GM12878 (cell line): ENCODE results near the gene ZFP42. TPM values are rescaled to one million over a fixed set of nuclear protein-coding genes. Genes with fewer than 3 reads are reported as not detected.

ENCODE experiments used
- ATAC-seq: fragments of 200-7000 bp; cut with Tn5 transposase; 3 replicates; pipeline ENCODE4 v1.9.1; 2020; ENCODE audit warnings: mild to moderate bottlenecking, moderate library complexity
- BruUV-seq: library from RNA; stranded (reverse); fragments of 400-500 nt; replicated peaks from 2 replicates; lab custom pipeline; 2021; lab: Mats Ljungman, UMichigan
- CTCF ChIA-PET: fragments of 300-600 bp; sonication (Branson Sonifier 250); formaldehyde crosslinking; extraction: SDS; loops from one replicate; lab custom pipeline; 2021; ENCODE audit warnings: inconsistent platforms; lab: Yijun Ruan, JAX
- POLR2A ChIA-PET: fragments of 350-600 bp; formaldehyde crosslinking; extraction: SDS; loops from one replicate; lab custom pipeline; 2021; ENCODE audit warnings: inconsistent platforms; lab: Charles Lee
- RAD21 ChIA-PET: fragments of 300-600 bp; sonication (Branson Sonifier 250); formaldehyde crosslinking; loops from one replicate; lab custom pipeline; 2023; ENCODE audit warnings: antibody characterized with exemption; ENCODE audit not compliant: unreplicated experiment; lab: Charles Lee
- SMC1A ChIA-PET: fragments of 300-600 bp; sonication (Branson Sonifier 250); formaldehyde crosslinking; loops from one replicate; lab custom pipeline; 2023; ENCODE audit not compliant: unreplicated experiment, uncharacterized antibody; lab: Charles Lee
- DNase-seq: peaks from one replicate; pipeline ENCODE4 v3.0.0-alpha.2; 2011; ENCODE audit warnings: low read depth, low spot score
- FAIRE-seq: peaks from 3 replicates; lab custom pipeline; 2011; peaks lifted over from hg19 to GRCh38; lab: Jason Lieb, UNC
- H2AFZ ChIP-seq: 2 replicates; pipeline ENCODE4 v1.6.0; 2011; ENCODE audit warnings: low read depth, low read length, control low read depth; ENCODE audit not compliant: control insufficient read depth
- H3K27ac ChIP-seq: 2 replicates; pipeline ENCODE4 v1.5.1; 2011; ENCODE audit warnings: control low read depth; ENCODE audit not compliant: control insufficient read depth, insufficient read depth
- H3K27me3 ChIP-seq, 2 experiments: replicated peaks in 1 of 2; 2 replicates each; pipeline versions ENCODE4 v1.6.0 to v1.6.1; 2011; ENCODE audit warnings: low read length in 1 of 2; ENCODE audit not compliant: control insufficient read depth in 2 of 2, insufficient read depth in 2 of 2
- H3K36me3 ChIP-seq, 2 experiments: 2 replicates each; pipeline ENCODE4 v1.5.1; 2011; ENCODE audit warnings: low read length in 1 of 2; ENCODE audit not compliant: control insufficient read depth in 2 of 2, insufficient read depth in 2 of 2
- H3K4me1 ChIP-seq: 2 replicates; pipeline ENCODE4 v1.6.1; 2011; ENCODE audit warnings: mild to moderate bottlenecking, low read length, moderate library complexity, mixed read lengths; ENCODE audit not compliant: control insufficient read depth, insufficient read depth
- H3K4me2 ChIP-seq: 2 replicates; pipeline ENCODE4 v1.6.0; 2011; ENCODE audit warnings: control low read depth; ENCODE audit not compliant: control insufficient read depth, insufficient read depth
- H3K4me3 ChIP-seq: fragments of 200-600 bp; sonication (generic); 2 replicates; pipeline ENCODE4 v1.5.1; 2016
- H3K79me2 ChIP-seq: 2 replicates; pipeline ENCODE4 v1.6.0; 2011; ENCODE audit warnings: low read length; ENCODE audit not compliant: control insufficient read depth, insufficient read depth
- H3K9ac ChIP-seq: 2 replicates; pipeline ENCODE4 v1.8.0; 2011; ENCODE audit warnings: low read length, control low read depth, mixed read lengths; ENCODE audit not compliant: control insufficient read depth, insufficient read depth
- H3K9me3 ChIP-seq: replicated peaks from 3 replicates; pipeline ENCODE4 v1.5.1; 2011; ENCODE audit warnings: mild to moderate bottlenecking, low read length; ENCODE audit not compliant: control insufficient read depth, insufficient read depth
- H4K20me1 ChIP-seq: 2 replicates; pipeline ENCODE4 v1.6.0; 2011; ENCODE audit not compliant: control insufficient read depth, insufficient read depth
- ATF7 ChIP-seq: fragments of 450-650 bp; IDR thresholded peaks from 2 replicates; pipeline ENCODE4 v1.6.1; 2016; ENCODE audit warnings: low read depth, mild to moderate bottlenecking
- EZH2 ChIP-seq: IDR thresholded peaks from 2 replicates; pipeline ENCODE4 v1.6.1; 2012; ENCODE audit warnings: low read depth, mild to moderate bottlenecking, control low read depth, inconsistent platforms, low read length, borderline replicate concordance; ENCODE audit not compliant: control insufficient read depth
- IKZF1 ChIP-seq: fragments of 450-650 bp; conservative IDR thresholded peaks from 2 replicates; pipeline ENCODE4 v1.6.1; 2017; ENCODE audit warnings: antibody characterized with exemption, mild to moderate bottlenecking
- MXI1 ChIP-seq: fragments of 150-350 bp; IDR thresholded peaks from 2 replicates; pipeline ENCODE4 v1.6.1; 2011; ENCODE audit warnings: low read depth, mild to moderate bottlenecking, inconsistent platforms, low read length, improper control_type of control experiment
- MYB ChIP-seq: fragments of 150-350 bp; IDR thresholded peaks from 2 replicates; pipeline ENCODE4 v1.6.1; 2014; ENCODE audit warnings: mild to moderate bottlenecking, low read depth, low read length, borderline replicate concordance
- PAX8 ChIP-seq: fragments of 450-650 bp; IDR thresholded peaks from 2 replicates; pipeline ENCODE4 v1.6.1; 2017; ENCODE audit warnings: mild to moderate bottlenecking, moderate library complexity
- PKNOX1 ChIP-seq: fragments of 450-650 bp; IDR thresholded peaks from 2 replicates; pipeline ENCODE4 v1.6.1; 2016; ENCODE audit warnings: mild to moderate bottlenecking
- SIX5 ChIP-seq: IDR thresholded peaks from 2 replicates; pipeline ENCODE4 v1.6.1; 2011; ENCODE audit warnings: mild to moderate bottlenecking, low read depth, low read length, moderate library complexity; ENCODE audit not compliant: severe bottlenecking
- WRNIP1 ChIP-seq: IDR thresholded peaks from 2 replicates; pipeline ENCODE4 v1.6.1; 2011; ENCODE audit warnings: low read depth, low read length, improper control_type of control experiment, borderline replicate concordance
- ZBED1 ChIP-seq: IDR thresholded peaks from 2 replicates; pipeline ENCODE4 v1.6.1; 2016; ENCODE audit warnings: borderline replicate concordance
- WGBS: methylation state at CpG from one replicate; pipeline ENCODE4 v1.1.6; 2016; ENCODE audit warnings: low lambda C conversion rate; ENCODE audit not compliant: insufficient replicate concordance, insufficient coverage; ENCODE audit errors: missing lambda C conversion rate; 5-methylcytosine and 5-hydroxymethylcytosine counted together
- in situ Hi-C: fragments of 300-500 bp; cut with MboI; formaldehyde crosslinking; loops from 9 replicates; pipeline ENCODE4 v1.14.3; 2018; ENCODE audit warnings: mixed read lengths
- intact Hi-C: fragments of 100-400 bp; cut with micrococcal nuclease; formaldehyde crosslinking; loops from one replicate; pipeline ENCODE4 v1.14.2; 2022; ENCODE audit not compliant: unreplicated experiment
- polyA plus RNA-seq, 11 experiments: library from polyadenylated mRNA; depleted of rRNA in 4 of 11; unstranded in 6 of 11; stranded (reverse) in 5 of 11; fragments of >200 nt; fragmentation: Nextera tagmentation in 4 of 11; fragmentation: Illumina TruSeq in 1 of 11; extraction: Ambion mirVana in 4 of 11; extraction: Trizol in 1 of 11; gene quantifications; 1 replicate in 1 of 11; 2 replicates in 10 of 11; pipeline versions ENCODE4 v1.2.1 to v1.2.3, GENCODE V29; 2011 to 2016; ENCODE audit warnings: inconsistent platforms in 2 of 11, missing spikeins in 2 of 11, low read depth in 1 of 11
- total RNA-seq, 4 experiments: library from RNA; depleted of rRNA in 3 of 4; stranded (reverse); fragments of >200 nt in 3 of 4; fragmentation: Illumina TruSeq in 1 of 4; extraction: Trizol in 1 of 4; gene quantifications; 2 replicates each; pipeline versions ENCODE4 v1.2.1 to v1.2.3, GENCODE V29; 2013 to 2021
- TF ChIP-seq, protein P1 (sequence below): fragments of 450-650 bp; IDR thresholded peaks from 2 replicates; pipeline ENCODE4 v1.6.1; 2016; ENCODE audit warnings: mild to moderate bottlenecking, moderate library complexity, borderline replicate concordance
- TF ChIP-seq, protein P2 (sequence below): fragments of 450-650 bp; IDR thresholded peaks from 2 replicates; pipeline ENCODE4 v1.6.1; 2018; ENCODE audit warnings: borderline replicate concordance, mild to moderate bottlenecking; ENCODE audit not compliant: partially characterized antibody
- TF ChIP-seq, protein P3 (sequence below): fragments of 450-650 bp; IDR thresholded peaks from 2 replicates; pipeline ENCODE4 v1.6.1; 2017; ENCODE audit warnings: mild to moderate bottlenecking, moderate library complexity

Gene ZFP42
- total and polyA plus RNA-seq, 10 of the 15 experiments (the other 5 are each of a cell fraction or from before 2014, with no cell fraction given) = 0.13 TPM; not detected in 9

- H3K27ac ChIP-seq = no peak overlapping the region
- FAIRE-seq (no peak), DNase-seq (no peak), ATAC-seq (no peak)
- H3K9ac ChIP-seq = no peak overlapping the region
- ChIA-PET CTCF (no interaction called here), RAD21 (no interaction called here), POLR2A (no interaction called here), SMC1A (no interaction called here)
- WGBS = 50% methylated on average over 12 of the region's 12 CpGs
- intact Hi-C loops = no loop called here
- no peak overlapping the region for H2AFZ ChIP-seq
- BruUV-seq = no TSS peak
- no peaks in the 10 kb centered on the region for H3K36me3 ChIP-seq
- no peak overlapping the region for H3K4me2 ChIP-seq
- no peaks in the 10 kb centered on the region for H3K79me2 ChIP-seq
- H3K27me3 ChIP-seq = no peaks in the 10 kb centered on the region
- H3K9me3 ChIP-seq = no peaks in the 10 kb centered on the region; the same call in 2 of the 3 replicates
- H3K4me3 ChIP-seq = no peak overlapping the region
- no peaks in the 10 kb centered on the region for H4K20me1 ChIP-seq
- no peaks in the 10 kb centered on the region for H3K4me1 ChIP-seq
- in situ Hi-C loops = no loop called here
- TF ChIP-seq EZH2 (no peak), PAX8 (no peak), WRNIP1 (no peak), MXI1 (no peak), IKZF1 (no peak), SIX5 (no peak), MYB (no peak), PKNOX1 (no peak), ATF7 (no peak), ZBED1 (no peak)
- TF ChIP-seq, protein P1, sequence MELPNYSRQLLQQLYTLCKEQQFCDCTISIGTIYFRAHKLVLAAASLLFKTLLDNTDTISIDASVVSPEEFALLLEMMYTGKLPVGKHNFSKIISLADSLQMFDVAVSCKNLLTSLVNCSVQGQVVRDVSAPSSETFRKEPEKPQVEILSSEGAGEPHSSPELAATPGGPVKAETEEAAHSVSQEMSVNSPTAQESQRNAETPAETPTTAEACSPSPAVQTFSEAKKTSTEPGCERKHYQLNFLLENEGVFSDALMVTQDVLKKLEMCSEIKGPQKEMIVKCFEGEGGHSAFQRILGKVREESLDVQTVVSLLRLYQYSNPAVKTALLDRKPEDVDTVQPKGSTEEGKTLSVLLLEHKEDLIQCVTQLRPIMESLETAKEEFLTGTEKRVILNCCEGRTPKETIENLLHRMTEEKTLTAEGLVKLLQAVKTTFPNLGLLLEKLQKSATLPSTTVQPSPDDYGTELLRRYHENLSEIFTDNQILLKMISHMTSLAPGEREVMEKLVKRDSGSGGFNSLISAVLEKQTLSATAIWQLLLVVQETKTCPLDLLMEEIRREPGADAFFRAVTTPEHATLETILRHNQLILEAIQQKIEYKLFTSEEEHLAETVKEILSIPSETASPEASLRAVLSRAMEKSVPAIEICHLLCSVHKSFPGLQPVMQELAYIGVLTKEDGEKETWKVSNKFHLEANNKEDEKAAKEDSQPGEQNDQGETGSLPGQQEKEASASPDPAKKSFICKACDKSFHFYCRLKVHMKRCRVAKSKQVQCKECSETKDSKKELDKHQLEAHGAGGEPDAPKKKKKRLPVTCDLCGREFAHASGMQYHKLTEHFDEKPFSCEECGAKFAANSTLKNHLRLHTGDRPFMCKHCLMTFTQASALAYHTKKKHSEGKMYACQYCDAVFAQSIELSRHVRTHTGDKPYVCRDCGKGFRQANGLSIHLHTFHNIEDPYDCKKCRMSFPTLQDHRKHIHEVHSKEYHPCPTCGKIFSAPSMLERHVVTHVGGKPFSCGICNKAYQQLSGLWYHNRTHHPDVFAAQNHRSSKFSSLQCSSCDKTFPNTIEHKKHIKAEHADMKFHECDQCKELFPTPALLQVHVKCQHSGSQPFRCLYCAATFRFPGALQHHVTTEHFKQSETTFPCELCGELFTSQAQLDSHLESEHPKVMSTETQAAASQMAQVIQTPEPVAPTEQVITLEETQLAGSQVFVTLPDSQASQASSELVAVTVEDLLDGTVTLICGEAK = no peak
- TF ChIP-seq, protein P2, sequence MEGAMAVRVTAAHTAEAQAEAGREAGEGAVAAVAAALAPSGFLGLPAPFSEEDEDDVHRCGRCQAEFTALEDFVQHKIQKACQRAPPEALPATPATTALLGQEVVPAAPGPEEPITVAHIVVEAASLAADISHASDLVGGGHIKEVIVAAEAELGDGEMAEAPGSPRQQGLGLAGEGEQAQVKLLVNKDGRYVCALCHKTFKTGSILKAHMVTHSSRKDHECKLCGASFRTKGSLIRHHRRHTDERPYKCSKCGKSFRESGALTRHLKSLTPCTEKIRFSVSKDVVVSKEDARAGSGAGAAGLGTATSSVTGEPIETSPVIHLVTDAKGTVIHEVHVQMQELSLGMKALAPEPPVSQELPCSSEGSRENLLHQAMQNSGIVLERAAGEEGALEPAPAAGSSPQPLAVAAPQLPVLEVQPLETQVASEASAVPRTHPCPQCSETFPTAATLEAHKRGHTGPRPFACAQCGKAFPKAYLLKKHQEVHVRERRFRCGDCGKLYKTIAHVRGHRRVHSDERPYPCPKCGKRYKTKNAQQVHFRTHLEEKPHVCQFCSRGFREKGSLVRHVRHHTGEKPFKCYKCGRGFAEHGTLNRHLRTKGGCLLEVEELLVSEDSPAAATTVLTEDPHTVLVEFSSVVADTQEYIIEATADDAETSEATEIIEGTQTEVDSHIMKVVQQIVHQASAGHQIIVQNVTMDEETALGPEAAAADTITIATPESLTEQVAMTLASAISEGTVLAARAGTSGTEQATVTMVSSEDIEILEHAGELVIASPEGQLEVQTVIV = no peak
- TF ChIP-seq, protein P3, sequence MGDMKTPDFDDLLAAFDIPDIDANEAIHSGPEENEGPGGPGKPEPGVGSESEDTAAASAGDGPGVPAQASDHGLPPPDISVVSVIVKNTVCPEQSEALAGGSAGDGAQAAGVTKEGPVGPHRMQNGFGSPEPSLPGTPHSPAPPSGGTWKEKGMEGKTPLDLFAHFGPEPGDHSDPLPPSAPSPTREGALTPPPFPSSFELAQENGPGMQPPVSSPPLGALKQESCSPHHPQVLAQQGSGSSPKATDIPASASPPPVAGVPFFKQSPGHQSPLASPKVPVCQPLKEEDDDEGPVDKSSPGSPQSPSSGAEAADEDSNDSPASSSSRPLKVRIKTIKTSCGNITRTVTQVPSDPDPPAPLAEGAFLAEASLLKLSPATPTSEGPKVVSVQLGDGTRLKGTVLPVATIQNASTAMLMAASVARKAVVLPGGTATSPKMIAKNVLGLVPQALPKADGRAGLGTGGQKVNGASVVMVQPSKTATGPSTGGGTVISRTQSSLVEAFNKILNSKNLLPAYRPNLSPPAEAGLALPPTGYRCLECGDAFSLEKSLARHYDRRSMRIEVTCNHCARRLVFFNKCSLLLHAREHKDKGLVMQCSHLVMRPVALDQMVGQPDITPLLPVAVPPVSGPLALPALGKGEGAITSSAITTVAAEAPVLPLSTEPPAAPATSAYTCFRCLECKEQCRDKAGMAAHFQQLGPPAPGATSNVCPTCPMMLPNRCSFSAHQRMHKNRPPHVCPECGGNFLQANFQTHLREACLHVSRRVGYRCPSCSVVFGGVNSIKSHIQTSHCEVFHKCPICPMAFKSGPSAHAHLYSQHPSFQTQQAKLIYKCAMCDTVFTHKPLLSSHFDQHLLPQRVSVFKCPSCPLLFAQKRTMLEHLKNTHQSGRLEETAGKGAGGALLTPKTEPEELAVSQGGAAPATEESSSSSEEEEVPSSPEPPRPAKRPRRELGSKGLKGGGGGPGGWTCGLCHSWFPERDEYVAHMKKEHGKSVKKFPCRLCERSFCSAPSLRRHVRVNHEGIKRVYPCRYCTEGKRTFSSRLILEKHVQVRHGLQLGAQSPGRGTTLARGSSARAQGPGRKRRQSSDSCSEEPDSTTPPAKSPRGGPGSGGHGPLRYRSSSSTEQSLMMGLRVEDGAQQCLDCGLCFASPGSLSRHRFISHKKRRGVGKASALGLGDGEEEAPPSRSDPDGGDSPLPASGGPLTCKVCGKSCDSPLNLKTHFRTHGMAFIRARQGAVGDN = no peak
Observed at GRCh38 chr4:188032170-188032569, 36.6 kb downstream of the ZFP42 start.
